SK-N-SH (cell line): ENCODE results near the gene ANKUB1.

Experiments
- GABPA ChIP-seq: IDR thresholded peaks from 2 replicates; pipeline ENCODE4 v1.4.0; 2012; ENCODE audit warnings: low read depth, mild to moderate bottlenecking
- IRF3 ChIP-seq: fragments of 150-350 bp; IDR thresholded peaks from 2 replicates; pipeline ENCODE4 v1.6.1; 2016; ENCODE audit warnings: mild to moderate bottlenecking, low read depth, low read length
- JUND ChIP-seq: IDR thresholded peaks from 2 replicates; pipeline ENCODE4 v1.4.0; 2012
- MEF2A ChIP-seq: IDR thresholded peaks from 2 replicates; pipeline ENCODE4 v1.4.0; 2012; ENCODE audit warnings: low read depth, borderline replicate concordance
- NFIC ChIP-seq: IDR thresholded peaks from 2 replicates; pipeline ENCODE4 v1.4.0; 2012; ENCODE audit warnings: borderline replicate concordance
- POLR2AphosphoS5 ChIP-seq: IDR thresholded peaks from 2 replicates; pipeline ENCODE4 v1.6.1; 2012; ENCODE audit warnings: low read depth, low read length
- TAF1 ChIP-seq: IDR thresholded peaks from 2 replicates; pipeline ENCODE4 v1.6.1; 2012; ENCODE audit warnings: low read depth, mild to moderate bottlenecking, low read length, moderate library complexity, borderline replicate concordance
- TEAD4 ChIP-seq: IDR thresholded peaks from 2 replicates; pipeline ENCODE4 v1.4.0; 2012; ENCODE audit warnings: mild to moderate bottlenecking, borderline replicate concordance; ENCODE audit not compliant: insufficient read depth
- ZBTB33 ChIP-seq: IDR thresholded peaks from 2 replicates; pipeline ENCODE4 v1.4.0; 2012; ENCODE audit warnings: low read depth, borderline replicate concordance
- TF ChIP-seq, protein P1 (sequence below): fragments of 200-600 bp; sonication (generic); IDR thresholded peaks from 2 replicates; pipeline ENCODE4 v1.6.1; 2017; ENCODE audit warnings: antibody characterized with exemption, mild to moderate bottlenecking, moderate library complexity

DNA sequence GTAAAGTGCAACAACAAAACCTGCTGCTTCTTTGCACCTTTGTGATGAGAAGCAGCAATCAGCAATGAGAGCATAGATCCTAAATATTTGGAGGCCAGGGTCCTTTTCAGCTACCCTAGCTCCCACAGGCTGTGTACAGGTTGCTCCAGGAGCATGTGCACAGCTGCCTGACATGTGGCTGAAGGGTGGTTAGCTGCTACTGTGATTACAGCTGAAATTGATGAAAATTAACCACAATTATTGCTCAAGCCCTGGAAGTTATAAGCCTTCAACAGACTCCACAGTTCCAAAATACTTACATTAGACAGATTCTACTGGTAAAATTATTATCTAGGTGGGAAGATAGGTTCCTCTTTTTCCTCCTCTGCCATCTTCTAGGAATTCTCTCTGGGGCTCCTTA, 68.6 kb downstream of the ANKUB1 start:
- TF ChIP-seq, protein P1, sequence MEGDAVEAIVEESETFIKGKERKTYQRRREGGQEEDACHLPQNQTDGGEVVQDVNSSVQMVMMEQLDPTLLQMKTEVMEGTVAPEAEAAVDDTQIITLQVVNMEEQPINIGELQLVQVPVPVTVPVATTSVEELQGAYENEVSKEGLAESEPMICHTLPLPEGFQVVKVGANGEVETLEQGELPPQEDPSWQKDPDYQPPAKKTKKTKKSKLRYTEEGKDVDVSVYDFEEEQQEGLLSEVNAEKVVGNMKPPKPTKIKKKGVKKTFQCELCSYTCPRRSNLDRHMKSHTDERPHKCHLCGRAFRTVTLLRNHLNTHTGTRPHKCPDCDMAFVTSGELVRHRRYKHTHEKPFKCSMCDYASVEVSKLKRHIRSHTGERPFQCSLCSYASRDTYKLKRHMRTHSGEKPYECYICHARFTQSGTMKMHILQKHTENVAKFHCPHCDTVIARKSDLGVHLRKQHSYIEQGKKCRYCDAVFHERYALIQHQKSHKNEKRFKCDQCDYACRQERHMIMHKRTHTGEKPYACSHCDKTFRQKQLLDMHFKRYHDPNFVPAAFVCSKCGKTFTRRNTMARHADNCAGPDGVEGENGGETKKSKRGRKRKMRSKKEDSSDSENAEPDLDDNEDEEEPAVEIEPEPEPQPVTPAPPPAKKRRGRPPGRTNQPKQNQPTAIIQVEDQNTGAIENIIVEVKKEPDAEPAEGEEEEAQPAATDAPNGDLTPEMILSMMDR = no peak
- TF ChIP-seq GABPA (no peak), NFIC (no peak), TEAD4 (no peak), IRF3 (no peak), TAF1 (no peak), POLR2AphosphoS5 (no peak), ZBTB33 (no peak), MEF2A (no peak), JUND (no peak)
